NCI-H1436 (cell line): ENCODE measurements around the gene POU4F1.

Experiments
- DNase-seq: peaks from one replicate; lab custom pipeline; 2025; lab: John Stamatoyannopoulos, UW

POU4F1 gene

GRCh38 chr13:78592584-78592983 lies 10.8 kb downstream of the POU4F1 start:
- DNase-seq: no peak

DNA sequence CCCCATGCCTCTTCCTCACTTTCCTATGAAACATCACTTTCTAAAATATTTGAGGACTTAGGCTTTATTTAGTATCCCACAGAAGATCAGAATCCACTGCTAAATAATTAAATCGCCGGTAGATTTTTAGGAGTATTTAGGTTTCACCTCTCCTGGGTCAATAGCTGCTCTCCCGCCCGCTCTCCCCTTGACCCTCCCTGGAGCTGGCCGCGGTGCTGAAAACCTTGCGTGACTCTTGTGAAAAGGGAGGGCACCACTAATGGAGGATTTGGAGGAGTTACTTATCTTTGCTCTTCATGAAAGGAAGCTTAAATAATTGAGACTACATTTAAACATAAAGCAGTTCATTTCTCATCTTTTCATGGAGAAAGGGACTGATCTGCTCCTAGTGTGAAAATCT lies 14.1 kb downstream of the POU4F1 start:
- no peak for DNase-seq

DNA sequence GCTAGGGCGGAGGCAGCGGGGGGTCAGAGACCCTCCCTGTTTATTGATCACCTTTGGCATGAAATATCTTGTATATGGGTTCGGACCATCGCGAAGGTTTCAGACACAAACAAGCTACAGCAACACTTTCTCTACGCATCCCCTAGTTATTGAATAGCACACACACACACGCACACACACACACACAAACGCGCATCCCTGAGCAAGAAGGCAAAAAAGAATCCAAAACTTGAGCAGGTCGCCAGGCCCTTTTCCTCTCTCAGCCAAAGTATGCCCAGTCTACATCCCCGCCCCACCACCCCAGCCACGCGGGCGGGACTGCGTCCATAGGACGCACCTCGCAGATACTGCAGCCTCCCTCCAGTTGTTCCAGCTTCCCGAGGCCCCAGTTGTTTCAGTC lies 16.0 kb downstream of the POU4F1 start:
- no peak for DNase-seq

DNA sequence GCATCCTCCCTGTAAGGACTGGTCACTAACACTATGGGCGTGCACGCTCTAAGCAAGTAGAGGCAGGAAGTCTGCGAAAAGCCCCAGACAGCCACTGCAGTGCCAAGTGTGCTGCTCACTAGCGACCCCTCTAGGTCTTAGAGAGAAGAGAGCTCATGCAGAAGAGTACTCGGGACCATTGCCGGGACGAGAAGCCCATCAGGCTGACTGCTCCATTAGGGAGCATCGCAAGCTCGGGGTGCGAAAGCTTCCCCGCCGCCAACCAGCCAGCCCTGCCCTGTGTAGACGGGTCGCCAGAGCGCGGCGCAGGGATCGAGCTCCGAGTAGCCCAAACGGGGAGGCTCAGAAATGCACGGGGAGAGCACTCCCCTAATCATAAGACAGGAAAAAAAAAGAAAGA lies 16.6 kb downstream of the POU4F1 start:
- no peak for DNase-seq

DNA sequence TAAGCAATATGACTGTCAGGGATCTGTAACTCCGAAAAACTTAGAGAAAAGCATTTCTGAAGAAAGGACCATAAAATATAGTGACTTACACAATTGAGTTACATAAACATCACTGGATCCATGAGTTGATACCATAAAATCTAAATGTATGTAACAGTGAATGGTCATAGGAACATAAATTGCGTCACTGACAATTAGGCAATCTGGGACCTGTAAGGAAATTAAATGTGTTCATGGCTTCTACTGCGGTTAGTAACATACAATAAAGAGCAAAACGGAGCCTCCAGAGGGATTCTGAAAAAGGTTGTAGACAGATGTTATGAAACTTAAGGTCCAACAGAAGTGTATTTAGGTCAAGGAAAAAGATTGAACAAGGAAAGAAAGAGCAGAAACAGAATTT lies 27.1 kb downstream of the POU4F1 start:
- DNase-seq: no peak

DNA sequence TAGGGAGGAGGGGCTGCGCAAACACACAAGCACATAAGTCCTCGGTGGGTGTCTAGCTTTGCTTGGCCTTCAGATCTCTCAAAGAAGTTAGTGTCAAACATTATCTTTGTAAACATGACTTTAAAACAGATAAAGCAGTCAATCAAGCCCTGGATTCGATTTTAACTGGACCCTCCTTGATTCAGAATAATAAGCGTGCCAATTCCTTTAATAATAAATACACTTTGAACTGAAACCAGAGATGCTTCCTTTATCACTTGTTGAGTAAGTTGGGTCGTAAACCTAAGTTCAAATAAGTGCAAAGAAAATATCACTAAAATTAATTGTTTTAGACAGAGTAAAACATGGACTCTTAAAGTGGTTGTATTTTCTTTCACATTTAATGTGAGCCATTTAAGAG lies 30.9 kb downstream of the POU4F1 start:
- DNase-seq: no peak

DNA sequence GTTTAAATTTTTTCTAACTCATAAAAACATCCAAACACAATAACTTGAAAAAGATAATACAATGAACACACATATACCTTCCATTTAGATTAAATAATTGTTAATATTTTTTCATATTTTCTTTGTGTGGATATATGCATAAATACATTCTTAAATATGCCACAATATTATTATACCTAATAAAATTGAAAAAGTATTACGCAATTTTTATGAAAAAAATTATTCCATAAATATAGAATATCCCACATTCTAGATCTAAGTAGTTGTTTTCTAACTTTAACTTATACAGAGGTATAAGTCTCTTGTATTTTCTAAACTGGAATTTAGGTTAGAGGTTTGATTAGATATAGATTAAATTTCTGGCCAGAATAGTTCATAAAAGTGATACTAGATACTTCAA lies 34.3 kb downstream of the POU4F1 start:
- no peak for DNase-seq

GRCh38 chr13:78566631-78567030 lies 36.7 kb downstream of the POU4F1 start:
- no peak for DNase-seq

DNA sequence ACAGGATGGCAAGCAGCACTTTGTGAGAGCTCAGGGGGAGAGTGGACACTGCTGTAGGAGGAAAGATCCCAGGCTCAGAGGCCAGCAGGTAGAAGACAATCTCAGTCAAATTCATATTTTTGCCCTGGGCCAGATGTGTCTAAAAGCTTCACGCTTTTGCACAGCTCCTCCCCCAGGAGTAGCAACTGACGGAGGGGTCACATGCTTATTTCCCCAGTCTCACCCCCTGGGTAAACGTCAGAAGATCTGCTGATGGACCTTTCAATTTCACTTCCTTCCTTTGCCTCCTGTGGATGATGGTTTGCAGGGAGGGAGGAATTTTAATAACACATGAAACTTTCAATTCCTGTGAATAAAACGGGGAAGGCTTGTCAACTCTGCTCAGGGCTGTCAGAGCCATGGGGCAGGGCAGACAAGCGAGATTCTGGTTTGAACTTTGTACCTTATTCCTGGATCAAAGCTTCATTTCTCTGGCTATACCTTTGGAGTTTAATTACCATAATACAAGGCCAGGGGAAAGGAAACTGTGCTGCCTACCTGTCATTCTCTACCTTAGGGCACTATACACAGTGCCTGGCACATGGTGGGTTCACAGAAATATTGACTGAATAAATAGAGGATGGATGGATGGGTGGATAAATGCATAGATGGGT lies 41.0 kb downstream of the POU4F1 start:
- DNase-seq: no peak
